GM18873 (cell line): ENCODE data around the gene E2F3.

Experiments used
- ATAC-seq: cut with Tn5 transposase; IDR thresholded peaks from one replicate; pipeline ENCODE4 v1.9.1; 2021; ENCODE audit warnings: mild to moderate bottlenecking, moderate library complexity, moderate number of reproducible peaks; ENCODE audit not compliant: unreplicated experiment, low FRiP score

The E2F3 gene

DNA sequence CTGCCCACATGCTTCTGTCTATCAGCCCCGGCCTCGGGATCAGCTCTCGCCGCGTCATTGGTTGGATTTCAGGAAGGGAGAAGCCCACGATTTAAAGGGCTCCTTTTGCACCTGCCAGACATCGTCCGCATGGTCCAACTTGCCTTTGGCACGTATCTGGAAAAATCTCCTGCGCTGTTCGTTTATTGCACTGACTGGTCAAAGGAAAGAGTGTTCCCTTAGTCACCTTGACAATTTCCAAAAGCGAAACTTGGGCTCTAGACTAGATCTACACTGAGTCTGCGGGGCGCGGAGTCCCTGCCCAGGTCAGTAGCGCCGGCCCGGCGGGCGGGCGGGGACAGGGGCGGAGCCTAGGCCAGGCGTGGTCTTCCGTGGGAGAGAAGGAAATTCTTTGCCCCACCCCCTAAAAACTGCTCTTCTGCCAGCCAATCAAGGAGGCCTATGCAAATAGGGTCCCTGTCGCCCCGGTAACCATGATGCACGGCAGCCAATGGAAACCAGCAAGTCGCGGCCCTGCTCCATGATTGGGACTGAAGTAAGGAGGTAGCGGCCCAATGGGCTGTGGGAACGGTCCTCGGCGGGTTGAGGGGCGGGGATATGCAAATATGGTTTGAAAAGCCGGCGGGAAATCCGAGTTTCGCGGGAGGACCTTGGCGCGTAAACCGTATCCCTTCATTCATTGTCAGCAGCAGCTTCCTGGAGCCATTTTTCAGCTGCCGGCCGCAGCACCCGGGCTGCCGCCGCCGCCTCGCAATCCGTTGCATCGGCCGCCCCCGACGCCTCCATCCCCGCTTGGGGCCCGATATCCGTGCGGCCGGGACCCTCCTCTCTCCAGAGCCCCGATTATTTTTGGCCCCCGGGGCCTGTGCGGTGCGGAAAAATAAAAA is at the start of gene E2F3:
E2F3 (plus strand) TSS at position 675 of the 887 bp plus-strand sequence. CDS start 354 bp downstream, outside the sequence.
- ATAC-seq = peak; percentile 91

DNA sequence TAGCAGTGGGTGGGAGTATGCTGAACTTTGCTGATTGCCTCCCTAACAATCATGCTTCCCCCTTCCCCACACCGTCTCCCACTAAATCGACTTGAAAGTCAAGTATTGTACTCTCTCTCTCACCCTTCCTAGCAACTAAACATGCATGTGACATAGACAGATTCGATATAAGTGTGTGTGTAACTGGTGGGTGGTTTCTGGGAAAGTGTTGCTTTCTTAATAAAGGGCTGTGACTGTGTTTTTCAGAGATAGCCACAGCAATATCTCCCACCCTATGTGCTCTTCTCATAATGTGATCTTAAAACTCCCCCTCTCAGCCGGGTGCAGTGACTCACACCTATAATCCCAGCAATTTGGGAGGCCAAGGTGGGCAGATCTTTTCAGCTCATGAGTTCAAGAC is 49.3 kb upstream of the E2F3 start:
- ATAC-seq = no peak

DNA sequence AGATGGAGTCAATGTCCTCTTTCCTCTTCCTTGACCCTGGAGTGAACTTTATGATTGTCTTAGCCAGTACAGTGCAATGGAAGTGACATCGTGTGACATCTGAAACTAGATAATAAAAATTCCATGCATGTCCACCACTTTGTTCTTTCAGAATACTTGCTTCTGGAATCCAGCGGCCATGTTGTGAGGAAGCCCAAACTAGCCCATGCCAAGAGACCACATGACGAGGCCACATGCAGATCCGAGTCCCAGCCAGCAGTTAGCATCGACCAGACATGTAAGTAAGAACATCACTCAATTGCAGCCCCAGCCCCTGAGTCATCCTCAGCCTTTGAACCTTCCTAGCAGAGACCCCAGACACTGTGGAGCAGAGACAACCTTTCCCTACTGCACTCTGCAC is 48.5 kb upstream of the E2F3 start:
- no peak for ATAC-seq

DNA sequence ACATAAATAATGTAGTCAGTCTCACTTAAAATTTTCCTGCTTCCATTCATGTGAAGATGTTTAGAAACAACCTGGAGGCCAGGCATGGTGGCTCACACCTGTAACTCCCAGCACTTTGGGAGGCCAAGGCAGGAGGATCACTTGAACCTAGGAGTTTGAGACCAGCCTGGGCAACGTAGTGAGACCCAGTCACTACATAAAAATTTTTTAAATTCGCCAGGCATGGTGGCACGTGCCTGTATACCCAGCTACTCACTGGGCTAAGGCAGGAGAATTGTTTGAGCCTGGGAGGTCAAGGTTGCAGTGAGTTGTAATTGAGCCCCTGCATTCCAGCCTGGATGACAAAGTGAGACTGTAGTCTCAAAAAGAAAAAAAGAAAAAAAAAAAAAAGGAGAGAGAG is 47.3 kb upstream of the E2F3 start:
- no peak for ATAC-seq

DNA sequence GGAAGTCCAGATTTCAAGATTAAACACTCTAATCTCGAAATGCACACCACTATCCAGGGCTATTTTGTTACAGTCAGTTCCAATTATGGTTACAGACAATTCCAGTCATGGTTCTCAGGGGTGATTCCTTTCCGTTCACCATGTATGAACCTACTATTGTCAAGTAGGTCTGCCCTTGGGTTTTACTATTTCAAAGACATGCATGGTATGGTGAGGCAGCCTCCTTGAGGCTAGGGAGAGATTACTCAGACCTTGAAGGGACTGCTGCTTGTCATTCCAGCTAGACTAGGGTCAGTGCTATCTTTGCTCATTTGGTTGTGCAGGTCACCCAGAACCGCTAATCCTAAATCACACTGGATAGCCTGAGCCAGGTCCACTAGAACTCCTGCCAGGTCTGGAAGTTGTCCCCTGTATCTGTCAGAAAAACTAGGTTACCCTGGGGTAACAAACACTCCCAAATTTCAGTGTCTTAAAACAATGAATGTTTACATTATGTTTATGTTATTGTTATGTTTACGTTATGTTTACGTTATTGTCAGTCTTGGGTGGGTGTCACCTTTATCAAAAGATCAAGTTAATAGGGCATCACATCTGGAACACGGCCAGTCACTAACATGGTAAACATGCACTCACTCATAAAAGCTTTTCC is 41.1 kb upstream of the E2F3 start:
- no peak for ATAC-seq

DNA sequence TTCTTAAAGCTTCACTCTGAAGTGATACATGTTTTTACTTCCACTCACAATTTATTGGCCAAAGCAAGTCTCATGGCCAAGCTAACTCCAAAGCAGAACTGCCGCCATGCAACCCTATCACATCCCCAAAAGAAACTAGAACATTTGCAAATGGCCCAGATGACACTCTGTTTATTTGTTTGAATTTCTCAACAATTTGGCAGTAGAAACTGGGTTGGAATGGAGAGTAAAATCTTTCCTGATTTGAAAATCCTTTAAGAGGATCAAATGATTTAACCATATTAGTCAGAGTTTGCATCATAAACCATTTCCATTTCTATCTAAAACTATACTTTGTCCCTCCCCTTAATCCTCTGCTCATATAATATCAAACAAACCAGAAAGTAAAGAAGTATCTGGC is 39.1 kb upstream of the E2F3 start:
- no peak for ATAC-seq

DNA sequence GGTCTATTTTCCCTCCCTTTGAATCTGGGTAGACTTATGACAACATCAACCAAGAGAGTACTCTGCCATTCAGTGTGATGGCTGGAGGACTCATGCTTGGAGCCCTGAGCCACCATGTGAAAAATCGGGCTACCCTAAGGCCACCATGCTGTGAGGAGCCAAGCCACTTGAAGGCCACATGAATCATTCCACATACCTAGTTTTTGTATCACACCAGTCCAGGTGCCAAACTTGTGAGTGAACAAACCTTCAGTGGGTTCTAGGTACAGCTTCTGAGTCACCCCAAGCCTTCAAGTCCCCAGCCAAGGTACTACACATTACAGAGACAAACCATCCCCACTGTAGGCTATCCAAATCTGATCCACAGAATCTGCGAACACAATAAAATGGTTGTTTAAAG is 37.4 kb upstream of the E2F3 start:
- no peak for ATAC-seq

DNA sequence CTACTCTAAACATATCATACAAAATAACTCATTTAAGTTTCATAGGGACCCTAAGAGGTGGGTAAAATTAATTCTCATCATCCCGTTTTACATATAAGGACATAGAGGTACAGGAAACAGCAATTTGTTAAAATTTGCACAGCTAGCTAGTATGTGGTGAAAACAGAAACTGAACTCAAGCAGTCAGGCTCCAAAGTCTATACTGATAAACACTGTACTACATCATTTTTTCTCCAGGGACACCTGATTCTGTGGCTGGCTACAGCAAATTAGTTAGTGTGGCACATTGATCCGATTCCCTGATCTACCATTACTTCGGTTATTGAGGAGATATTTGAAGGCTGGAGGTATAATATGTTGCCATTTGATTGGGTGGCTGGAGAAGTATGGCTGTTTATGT is 36.2 kb upstream of the E2F3 start:
- ATAC-seq = peak; percentile 62

DNA sequence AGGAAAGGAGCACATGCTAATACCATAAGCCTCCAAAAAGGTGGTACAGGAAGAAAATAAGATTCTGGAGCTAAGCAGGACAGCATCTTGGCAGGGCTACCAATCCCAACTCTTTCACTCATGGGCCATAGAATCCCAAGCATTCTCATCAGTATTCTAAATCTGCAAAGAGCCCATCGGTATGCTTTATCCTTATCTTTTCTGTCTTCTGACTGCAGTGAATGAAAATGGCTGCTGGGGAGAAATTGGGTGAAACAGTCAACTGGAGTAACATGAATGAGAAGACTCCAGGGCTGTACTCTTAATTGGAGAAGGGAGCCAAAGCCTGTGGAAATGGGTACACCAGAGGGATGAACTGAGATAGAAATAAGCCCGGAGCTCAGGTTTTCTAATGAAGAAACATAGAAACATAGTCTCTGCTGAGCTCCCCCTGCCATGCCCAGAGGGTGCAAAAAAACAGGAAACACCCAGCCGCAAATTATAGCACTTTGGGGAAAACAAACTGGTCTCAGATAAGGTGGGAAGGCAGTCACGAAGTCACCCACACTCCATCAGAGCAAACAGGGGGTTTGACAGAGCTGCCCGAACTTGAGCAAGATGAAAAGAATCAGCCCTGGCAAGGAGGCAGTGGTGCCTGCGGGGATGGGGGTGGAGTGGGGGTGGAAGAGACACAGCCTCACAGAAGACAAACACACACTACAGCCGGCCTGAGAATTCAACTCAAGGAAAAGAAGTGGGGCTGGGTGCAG is 35.4 kb upstream of the E2F3 start:
- no peak for ATAC-seq

DNA sequence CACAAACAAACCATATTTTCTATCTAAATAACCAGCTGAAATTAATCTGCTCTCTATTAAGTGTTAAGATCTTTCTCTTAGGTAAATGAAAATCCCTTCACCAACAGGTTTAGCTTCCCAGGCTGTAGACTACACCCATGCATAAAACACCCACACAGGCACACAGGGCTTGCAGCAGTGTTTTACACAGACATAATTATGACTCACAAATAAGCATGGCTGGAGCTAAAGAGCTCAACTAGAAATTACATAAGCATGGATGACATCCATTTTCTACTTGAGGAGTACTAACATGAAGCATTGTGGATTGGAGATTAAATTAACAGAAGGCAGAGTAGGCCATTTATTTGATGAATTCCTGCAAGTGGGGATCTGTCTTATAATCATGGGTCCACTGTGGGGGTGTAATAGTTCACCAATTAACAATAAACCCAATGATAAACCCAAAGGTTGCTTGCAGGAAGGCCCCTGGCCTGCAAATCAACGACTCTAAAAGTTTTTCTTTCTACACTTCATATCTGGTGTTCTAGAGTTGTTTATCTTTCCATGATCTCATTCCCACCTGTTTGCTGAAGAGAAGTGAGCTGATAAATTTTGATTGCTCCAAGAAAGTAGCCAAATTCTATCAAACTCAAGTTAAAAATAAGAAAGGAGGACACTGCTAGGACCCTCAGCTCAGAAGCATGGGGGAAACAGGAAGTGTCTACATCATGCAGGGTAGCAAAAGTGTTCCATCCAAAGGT is 33.8 kb upstream of the E2F3 start:
- ATAC-seq = no peak

DNA sequence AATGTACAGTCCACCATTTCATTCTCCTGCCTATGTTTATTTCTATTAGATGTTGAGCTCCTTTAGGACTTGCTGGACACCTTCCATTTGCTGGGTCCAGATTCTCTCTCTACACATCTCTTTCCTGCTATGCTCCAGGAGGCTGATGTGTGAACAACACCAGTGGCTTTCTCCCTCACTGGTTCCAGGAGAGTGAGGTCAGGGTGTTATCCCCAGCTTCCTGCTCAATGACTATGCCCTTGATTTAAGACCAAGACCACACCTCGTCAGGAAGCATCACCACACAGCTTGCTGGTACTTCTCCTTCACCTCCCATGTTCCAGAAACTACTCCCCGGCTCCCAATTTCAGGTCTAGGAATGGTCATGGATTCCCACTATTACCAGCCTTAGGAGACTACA is 31.3 kb upstream of the E2F3 start:
- no peak for ATAC-seq

DNA sequence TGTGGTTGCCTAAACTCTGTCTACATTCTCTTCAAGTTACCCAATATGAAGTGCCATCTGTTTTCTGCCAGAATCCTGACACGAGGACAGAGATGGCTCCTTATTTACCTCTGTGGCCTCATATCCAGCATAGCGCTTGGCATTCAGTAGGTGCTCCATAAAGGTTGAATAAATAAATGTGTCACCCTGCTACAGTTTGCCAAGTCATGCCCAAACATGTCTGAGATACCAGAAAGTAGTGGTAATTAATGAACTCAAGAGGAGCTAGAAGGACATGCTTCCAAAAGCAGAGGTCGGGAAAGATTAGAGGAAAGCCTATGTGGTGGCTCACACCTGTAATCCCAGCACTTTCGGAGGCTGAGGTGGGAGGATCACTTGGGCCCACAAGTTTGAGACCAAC is 30.9 kb upstream of the E2F3 start:
- no peak for ATAC-seq

DNA sequence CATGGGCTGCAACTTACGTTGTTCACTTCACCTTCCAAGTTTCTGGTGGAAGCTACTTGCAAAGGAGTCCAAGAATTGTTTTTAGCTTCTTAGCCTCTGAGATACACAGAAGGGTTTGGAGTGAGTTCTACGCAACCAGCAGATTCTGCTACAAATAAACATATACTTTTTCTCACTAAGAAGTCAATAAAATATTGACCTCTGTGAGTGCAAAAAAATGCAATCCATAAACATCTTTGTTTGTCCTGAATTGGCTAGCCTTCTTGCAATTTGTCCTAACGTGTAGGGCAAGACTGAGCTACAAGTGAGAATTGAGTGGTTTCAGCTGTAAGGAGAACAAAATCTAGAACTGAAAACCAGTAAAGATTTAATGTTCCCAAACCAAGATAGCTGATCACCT is 26.2 kb upstream of the E2F3 start:
- ATAC-seq = no peak

DNA sequence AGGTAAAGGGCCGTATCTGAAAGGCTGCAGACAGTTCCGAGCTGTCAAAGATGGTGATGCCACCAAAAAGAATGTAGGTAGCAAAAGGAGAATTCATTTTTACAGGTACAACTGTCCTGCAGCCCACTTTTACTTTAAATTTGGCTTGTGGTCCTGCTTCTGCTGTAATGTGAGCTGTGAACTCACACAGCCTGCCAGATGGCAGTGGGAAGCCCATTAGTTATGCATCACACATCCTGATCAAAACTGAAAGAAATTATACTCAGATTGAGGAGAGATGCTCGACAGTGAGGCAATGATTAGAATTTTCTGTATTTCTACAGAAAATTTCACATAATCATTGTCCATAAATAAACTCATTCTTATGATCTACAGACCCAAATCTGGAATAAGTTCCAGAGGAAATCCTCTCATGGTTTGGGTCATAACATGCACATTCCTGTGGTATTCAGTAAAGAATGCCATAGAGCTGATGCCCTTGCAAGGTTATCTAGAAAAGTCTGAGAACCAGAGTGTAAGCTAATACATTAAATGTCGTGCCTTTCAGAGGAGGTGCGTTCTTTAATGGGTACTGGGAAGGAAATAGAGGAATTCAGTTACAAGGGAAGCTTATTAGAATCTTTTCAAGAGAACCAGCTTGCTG is 23.9 kb upstream of the E2F3 start:
- no peak for ATAC-seq

DNA sequence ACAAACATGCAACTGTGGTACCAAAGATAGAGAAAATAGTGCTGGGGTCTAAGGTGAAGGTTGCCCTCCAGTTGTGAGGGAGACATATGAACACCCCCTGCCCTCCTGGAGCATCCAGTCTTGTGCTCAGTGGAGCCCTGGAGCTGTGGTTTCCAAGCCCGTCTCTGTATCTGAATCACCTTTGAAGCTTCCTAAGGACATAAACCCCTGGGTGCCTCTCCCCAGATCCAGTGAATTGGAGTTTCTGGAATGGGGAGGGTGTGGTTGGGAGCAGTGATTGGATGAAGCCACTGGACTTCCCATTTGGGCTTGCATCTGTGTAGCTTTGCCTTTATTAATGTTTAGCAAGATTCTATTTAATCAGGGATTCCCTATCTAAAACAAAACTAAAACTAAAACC is 22.4 kb upstream of the E2F3 start:
- ATAC-seq = no peak

DNA sequence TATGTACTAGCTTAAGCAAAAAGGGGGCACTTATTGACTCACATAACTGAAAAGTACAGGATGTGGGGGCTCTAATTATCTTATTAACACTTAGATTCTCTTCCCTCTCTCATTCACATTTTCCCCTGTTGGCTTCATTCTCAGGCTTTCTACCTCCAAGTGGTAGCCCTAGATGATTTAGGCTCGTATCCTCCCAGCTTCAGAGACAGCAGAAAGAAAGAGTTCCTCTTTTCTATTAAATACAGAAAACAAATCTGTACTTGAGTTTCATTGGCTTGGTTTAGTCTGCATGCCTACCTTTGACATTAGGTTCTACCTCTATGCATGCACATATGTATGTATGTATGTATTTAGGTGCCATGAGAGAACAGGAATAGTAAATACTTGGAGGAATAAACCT is 15.5 kb upstream of the E2F3 start:
- ATAC-seq = no peak

DNA sequence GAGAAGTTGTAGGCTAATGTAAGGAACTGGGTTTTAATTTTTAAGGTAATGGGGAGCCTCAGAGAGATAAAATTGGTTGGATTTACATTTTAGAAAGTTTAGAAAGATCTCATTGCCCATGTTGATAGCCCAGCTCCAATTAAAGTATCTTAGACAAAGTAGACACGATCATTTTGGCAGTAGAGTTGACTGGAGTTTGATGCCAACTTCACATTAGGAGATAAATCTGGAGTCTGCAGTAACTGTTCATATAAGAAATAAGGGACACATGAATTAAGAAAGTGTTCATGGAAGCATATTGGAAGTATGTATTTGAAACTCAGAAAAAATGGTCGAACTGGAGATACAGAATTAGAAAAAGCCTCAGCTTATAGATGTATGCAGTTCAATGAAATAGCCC is 12.6 kb upstream of the E2F3 start:
- no peak for ATAC-seq

DNA sequence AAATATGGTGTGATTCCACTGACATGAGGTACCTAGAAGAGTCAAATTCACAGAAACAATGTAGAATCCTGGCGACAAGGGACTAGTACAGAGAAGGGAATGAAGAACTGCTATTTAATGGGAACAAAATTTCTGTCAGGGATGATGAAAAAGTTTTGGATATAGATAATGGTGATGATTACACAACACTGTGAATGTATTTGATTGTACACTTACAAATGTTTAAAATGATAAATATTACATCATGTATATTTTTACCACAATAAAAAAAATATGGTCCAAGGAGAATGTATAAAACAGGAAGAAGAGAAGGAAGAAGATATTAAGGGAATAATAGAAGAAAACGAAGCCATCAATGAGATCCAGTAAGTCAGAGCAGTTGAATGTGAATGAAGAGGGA is 8.4 kb upstream of the E2F3 start:
- ATAC-seq = no peak

DNA sequence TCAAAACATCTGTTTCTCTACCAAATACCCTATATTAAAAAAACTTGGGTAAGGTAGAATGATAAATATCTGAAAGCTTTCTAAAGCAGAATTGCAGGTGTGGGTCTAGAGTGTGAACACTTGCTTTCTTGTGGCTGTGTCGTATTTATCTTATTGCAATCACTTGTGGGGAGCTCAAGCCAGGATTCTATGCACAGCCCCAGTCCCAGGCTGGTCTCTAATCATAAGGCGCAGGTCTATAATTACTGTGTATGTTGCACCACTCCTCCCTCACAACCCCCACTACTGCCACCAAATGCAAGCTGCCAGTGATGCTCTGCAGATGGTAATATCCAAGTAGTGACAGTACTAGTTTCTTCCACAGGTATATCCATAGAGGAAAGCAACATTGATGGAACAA is 2.2 kb upstream of the E2F3 start:
- no peak for ATAC-seq
